RCC 7860 (cell line): Measurements from ENCODE around the gene RNF34.
"Not testable (repeated sequence)": the region's sequence is repeated elsewhere in the genome, so short reads cannot be mapped to it uniquely, and the experiment has no call there.

Source experiments
- DNase-seq: peaks from one replicate; pipeline ENCODE4 v3.0.0-alpha.2; 2015; ENCODE audit warnings: low spot score
- FAIRE-seq: peaks from 2 replicates; lab custom pipeline; 2012; peaks lifted over from hg19 to GRCh38; lab: Jason Lieb, UNC

The RNF34 gene

GRCh38 chr12:121399391-121400331 is at the start of gene RNF34:
Gene RNF34 (plus strand): TSS chr12:121400118. CDS start chr12:121400213, 95 bp downstream.
- peak; percentile 94 for DNase-seq
- peak; percentile 83 for FAIRE-seq

GRCh38 chr12:121351820-121352681 is 47.9 kb upstream of the RNF34 start, which contains the start of gene ANAPC5:
Gene ANAPC5 (minus strand): TSS chr12:121352411. CDS start chr12:121352340, 71 bp downstream.
- peak; percentile 79 for FAIRE-seq
- peak; percentile 97 for DNase-seq

- FAIRE-seq (no peak), DNase-seq (no peak)
These were observed 47.3 kb upstream of the RNF34 start for GRCh38 chr12:121352682-121353018.

GRCh38 chr12:121355818-121356217 is 44.1 kb upstream of the RNF34 start:
- no peak for FAIRE-seq
- no peak for DNase-seq

GRCh38 chr12:121356657-121357056 is 43.3 kb upstream of the RNF34 start:
- DNase-seq (no peak), FAIRE-seq (no peak)

- DNase-seq (no peak), FAIRE-seq (no peak)
These were observed 42.6 kb upstream of the RNF34 start for GRCh38 chr12:121357331-121357730.

GRCh38 chr12:121358073-121358472 is 41.8 kb upstream of the RNF34 start:
- FAIRE-seq = no peak
- no peak for DNase-seq

GRCh38 chr12:121364683-121365121 is 35.2 kb upstream of the RNF34 start:
- FAIRE-seq = no peak
- DNase-seq = no peak

- no peak for FAIRE-seq
- DNase-seq = no peak
These were observed 34.4 kb upstream of the RNF34 start for GRCh38 chr12:121365416-121366062.

- FAIRE-seq (no peak), DNase-seq (no peak)
These were observed 33.9 kb upstream of the RNF34 start for GRCh38 chr12:121366063-121366459.

- FAIRE-seq (no peak), DNase-seq (no peak)
These were observed 28.5 kb upstream of the RNF34 start for GRCh38 chr12:121371404-121371803.

- no peak for DNase-seq
- no peak for FAIRE-seq
These were observed 26.2 kb upstream of the RNF34 start for GRCh38 chr12:121373755-121374154.

GRCh38 chr12:121374336-121374735 is 25.6 kb upstream of the RNF34 start:
- not testable (repeated sequence) for DNase-seq, FAIRE-seq

- not testable (repeated sequence) for FAIRE-seq, DNase-seq
These were observed 24.9 kb upstream of the RNF34 start for GRCh38 chr12:121374945-121375584.

- FAIRE-seq (no peak), DNase-seq (no peak)
These were observed 22.9 kb upstream of the RNF34 start for GRCh38 chr12:121376754-121377697.

GRCh38 chr12:121378736-121379135 is 21.2 kb upstream of the RNF34 start:
- DNase-seq (no peak), FAIRE-seq (no peak)

- DNase-seq = no peak
- FAIRE-seq = no peak
These were observed 20.0 kb upstream of the RNF34 start for GRCh38 chr12:121379945-121380344.

GRCh38 chr12:121383601-121384021 is 16.3 kb upstream of the RNF34 start:
- FAIRE-seq (no peak), DNase-seq (no peak)

- DNase-seq, FAIRE-seq: not testable (repeated sequence)
These were observed 15.0 kb upstream of the RNF34 start for GRCh38 chr12:121384891-121385290.
